HG03196 (cell line): ENCODE measurements around the gene SLC26A1.

Experiments
- ATAC-seq: cut with Tn5 transposase; IDR thresholded peaks from one replicate; pipeline ENCODE4 v1.9.1; 2021; ENCODE audit not compliant: unreplicated experiment

Gene SLC26A1

GRCh38 chr4:1014291-1015167 is 21.3 kb upstream of the SLC26A1 start:
- no peak for ATAC-seq

- no peak for ATAC-seq
Observed at GRCh38 chr4:1013225-1014073, 20.2 kb upstream of the SLC26A1 start.

GRCh38 chr4:1012034-1012739 is 19.0 kb upstream of the SLC26A1 start:
- ATAC-seq = no peak

- ATAC-seq = no peak
Observed at GRCh38 chr4:1011666-1012033, 18.4 kb upstream of the SLC26A1 start.

GRCh38 chr4:1011022-1011665 is 17.9 kb upstream of the SLC26A1 start, which contains the start of gene FGFRL1:
FGFRL1 (plus strand) TSS chr4:1011626; CDS start chr4:1012486, 860 bp downstream.
- peak; percentile 23 for ATAC-seq

- peak; percentile 7 for ATAC-seq
Observed at GRCh38 chr4:1010395-1011021, 17.3 kb upstream of the SLC26A1 start.

- ATAC-seq = peak; percentile 32
Observed at GRCh38 chr4:1009542-1010394, 16.6 kb upstream of the SLC26A1 start.

- ATAC-seq = peak; percentile 6
Observed at GRCh38 chr4:1008840-1009541, 15.8 kb upstream of the SLC26A1 start.

- no peak for ATAC-seq
Observed at GRCh38 chr4:1006856-1007255, 13.7 kb upstream of the SLC26A1 start.

GRCh38 chr4:1004557-1005485 is 11.6 kb upstream of the SLC26A1 start:
- ATAC-seq = no peak

GRCh38 chr4:1004071-1004418 is 10.8 kb upstream of the SLC26A1 start:
- no peak for ATAC-seq

- ATAC-seq = no peak
Observed at GRCh38 chr4:1003271-1004070, 10.3 kb upstream of the SLC26A1 start.

- ATAC-seq = no peak
Observed at GRCh38 chr4:1002631-1003251, 9.5 kb upstream of the SLC26A1 start.

GRCh38 chr4:1002131-1002630 is 9.0 kb upstream of the SLC26A1 start:
- no peak for ATAC-seq

- no peak for ATAC-seq
Observed at GRCh38 chr4:1001561-1002130, 8.4 kb upstream of the SLC26A1 start.

- ATAC-seq = no peak
Observed at GRCh38 chr4:1000686-1001260, 7.6 kb upstream of the SLC26A1 start.
